Erythroblast (primary cell): Measurements from ENCODE around the gene C17orf67.

Experiments used
- GATA1 ChIP-seq: IDR thresholded peaks from 2 replicates; pipeline ENCODE4 v1.6.1; 2011; ENCODE audit warnings: low read depth, mild to moderate bottlenecking, control low read depth, low read length, moderate library complexity
- POLR2A ChIP-seq: IDR thresholded peaks from 2 replicates; pipeline ENCODE4 v1.6.1; 2011; ENCODE audit warnings: mild to moderate bottlenecking, low read length

- TF ChIP-seq POLR2A, result no peak
- TF ChIP-seq GATA1, result no peak
Observed at GRCh38 chr17:56866076-56866475, 32.4 kb upstream of the C17orf67 start.
